Measurements from ENCODE around the gene CBX2.

CBX2 gene

DNA sequence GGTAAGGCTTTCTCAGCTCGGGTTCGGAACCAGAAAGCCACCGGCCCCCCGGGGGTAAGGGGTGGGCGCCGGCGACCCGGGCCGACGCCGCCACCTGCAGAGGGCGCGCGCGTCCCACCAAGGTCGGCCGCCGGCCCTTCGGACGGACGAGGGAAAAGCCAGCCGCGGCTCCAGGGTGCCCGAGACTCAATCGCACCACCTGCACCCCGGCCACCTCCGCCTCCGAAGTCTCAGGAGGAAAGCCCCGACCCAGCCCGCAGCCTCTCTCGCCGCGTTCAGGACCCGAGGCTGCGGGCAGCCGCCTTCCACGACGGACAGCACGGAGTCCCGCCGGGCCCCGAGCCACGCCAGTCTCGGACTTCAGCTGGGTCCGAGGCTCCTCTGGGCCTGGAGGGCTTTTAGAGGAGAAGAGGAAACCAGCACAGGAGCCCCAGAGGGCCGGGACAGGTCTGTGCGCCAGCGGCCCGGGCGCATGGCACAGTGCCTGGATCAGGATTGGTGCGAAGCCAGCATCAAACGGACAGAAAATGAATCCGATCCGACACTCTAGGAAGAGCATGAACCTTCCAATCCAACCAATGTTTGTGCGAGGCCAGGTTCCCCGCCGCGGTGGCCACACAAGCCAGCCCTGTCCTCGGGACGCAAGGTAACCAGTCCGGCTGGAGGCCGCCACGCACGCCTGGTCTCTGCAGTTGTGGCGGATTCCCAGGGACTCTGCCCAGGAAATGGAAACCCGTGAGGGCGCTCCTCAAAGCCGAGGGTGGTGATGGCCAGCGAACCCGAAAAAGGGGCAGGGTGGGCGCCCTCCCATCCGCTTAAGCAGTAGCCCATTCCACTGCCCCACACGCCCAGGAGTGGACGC lies 12.2 kb downstream of the CBX2 start:
- H3K4me3 ChIP-seq (replicated peaks in 1 of 2; ENCODE audit: low read depth in 2 of 2, low read length in 2 of 2) = no peak overlapping the region
- TF ChIP-seq, protein P1, sequence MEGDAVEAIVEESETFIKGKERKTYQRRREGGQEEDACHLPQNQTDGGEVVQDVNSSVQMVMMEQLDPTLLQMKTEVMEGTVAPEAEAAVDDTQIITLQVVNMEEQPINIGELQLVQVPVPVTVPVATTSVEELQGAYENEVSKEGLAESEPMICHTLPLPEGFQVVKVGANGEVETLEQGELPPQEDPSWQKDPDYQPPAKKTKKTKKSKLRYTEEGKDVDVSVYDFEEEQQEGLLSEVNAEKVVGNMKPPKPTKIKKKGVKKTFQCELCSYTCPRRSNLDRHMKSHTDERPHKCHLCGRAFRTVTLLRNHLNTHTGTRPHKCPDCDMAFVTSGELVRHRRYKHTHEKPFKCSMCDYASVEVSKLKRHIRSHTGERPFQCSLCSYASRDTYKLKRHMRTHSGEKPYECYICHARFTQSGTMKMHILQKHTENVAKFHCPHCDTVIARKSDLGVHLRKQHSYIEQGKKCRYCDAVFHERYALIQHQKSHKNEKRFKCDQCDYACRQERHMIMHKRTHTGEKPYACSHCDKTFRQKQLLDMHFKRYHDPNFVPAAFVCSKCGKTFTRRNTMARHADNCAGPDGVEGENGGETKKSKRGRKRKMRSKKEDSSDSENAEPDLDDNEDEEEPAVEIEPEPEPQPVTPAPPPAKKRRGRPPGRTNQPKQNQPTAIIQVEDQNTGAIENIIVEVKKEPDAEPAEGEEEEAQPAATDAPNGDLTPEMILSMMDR (IDR thresholded peaks at IDR 0.05; ENCODE audit: low read depth, low read length) = peak; percentile 24
- peak in 1 of 2 donors; percentile 41 for DNase-seq (ENCODE audit: low read depth in 2 of 2)

DNA sequence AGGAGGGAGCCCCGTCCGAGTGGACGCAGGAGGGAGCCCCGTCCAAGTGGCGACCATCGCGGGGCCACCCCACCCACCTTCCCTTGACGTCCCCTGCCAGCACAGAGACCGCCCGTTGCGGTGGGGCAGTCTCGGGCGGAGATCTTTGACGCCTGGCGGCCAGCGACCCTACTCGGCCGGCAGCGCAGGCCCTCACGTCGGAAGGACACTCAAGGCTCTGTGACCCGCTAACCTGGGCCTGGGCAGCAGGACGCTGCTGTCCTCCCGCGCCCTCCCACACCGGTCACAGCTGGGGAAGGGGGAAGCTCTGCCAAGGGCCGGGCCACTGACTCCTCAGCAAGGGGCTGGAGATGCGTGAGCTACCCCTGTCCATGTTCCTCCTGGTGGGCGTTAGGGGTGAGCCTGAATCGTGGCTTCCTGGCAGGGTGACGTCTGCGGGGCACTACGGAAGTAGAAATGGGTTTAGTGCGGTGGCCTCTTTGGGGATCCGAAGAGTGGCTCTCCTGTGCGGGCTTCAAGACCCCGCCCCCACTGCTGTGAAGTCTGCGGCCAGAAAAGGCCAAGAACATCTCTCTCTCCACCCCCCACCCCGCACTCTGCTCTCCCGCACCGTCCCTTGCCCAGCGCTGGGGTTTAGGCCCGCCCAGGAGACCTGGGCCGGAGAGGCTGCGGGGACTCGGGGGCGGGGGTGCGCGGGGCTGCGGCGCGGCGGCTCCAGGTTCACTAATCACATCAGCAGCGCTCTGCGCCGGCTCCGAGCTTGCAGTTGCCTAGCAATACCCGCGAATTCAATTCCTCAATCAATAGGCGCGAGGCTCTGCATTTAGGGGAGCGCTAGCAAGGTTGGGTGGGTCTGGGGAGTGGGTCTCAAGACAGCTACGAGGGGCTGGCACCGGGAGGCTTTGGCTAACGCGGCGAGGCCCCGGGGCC lies 13.1 kb downstream of the CBX2 start:
- TF ChIP-seq, protein P1 (IDR thresholded peaks at IDR 0.05; ENCODE audit: low read depth, low read length) = no peak
- DNase-seq (ENCODE audit: low read depth in 2 of 2) = no peak
- no peak overlapping the region for H3K4me3 ChIP-seq (replicated peaks in 1 of 2; ENCODE audit: low read depth in 2 of 2, low read length in 2 of 2)

DNA sequence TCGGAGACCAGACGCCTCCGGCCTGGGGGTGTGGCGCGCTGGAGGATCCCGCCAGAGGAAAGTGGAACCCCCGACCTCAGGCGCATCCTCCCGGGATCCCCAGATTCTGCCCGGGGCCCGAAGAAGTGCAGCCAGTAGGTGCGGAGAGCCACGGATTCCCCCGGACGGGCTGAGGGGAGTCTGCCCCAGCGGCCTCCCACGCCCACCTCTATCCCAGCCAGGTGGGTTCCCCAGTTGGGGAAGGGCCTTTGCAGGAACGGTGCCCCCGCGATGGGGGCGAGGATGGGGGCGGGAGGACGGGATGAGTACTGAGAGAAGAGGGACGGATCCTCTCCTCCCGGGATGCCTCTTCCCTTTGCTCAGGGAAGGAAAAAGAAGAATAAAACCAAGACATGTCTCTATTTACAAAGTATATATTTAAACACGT lies 13.8 kb downstream of the CBX2 start:
- TF ChIP-seq, protein P1 (IDR thresholded peaks at IDR 0.05; ENCODE audit: low read depth, low read length) = no peak
- no peak overlapping the region for H3K4me3 ChIP-seq (replicated peaks in 1 of 2; ENCODE audit: low read depth in 2 of 2, low read length in 2 of 2)

DNA sequence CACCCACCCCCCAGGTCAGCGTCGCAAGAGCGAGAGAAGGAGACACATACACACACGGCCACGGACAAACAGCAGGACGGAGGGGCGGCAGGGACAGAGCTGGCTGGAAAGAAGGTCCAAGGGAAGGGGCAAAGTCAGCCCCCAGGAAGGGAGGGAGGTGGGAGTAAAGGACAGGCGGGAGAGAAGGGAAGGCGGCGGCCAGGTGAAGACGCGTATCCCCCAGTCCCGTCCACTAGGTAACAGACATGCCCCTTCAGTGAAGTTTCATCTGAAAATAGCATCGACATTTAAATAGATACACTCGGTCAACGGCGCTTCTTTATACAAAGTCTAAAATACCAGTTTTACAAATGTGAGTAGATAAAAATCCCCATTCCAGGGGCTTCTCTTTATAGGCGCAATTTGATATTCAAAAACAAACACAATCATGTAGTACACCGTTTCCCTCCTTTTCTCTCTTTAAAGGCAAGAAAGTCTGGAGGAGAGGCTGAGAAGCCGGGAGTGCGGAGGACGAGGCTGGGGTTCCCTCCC lies 14.5 kb downstream of the CBX2 start:
- H3K4me3 ChIP-seq (replicated peaks in 1 of 2; ENCODE audit: low read depth in 2 of 2, low read length in 2 of 2) = no peak overlapping the region
- no peak for DNase-seq (ENCODE audit: low read depth in 2 of 2)
- TF ChIP-seq, protein P1 (IDR thresholded peaks at IDR 0.05; ENCODE audit: low read depth, low read length) = no peak

More for the DNA sequence above, 13.8 kb downstream of the CBX2 start:
- DNase-seq (ENCODE audit: low read depth in 2 of 2) = no peak

DNA sequence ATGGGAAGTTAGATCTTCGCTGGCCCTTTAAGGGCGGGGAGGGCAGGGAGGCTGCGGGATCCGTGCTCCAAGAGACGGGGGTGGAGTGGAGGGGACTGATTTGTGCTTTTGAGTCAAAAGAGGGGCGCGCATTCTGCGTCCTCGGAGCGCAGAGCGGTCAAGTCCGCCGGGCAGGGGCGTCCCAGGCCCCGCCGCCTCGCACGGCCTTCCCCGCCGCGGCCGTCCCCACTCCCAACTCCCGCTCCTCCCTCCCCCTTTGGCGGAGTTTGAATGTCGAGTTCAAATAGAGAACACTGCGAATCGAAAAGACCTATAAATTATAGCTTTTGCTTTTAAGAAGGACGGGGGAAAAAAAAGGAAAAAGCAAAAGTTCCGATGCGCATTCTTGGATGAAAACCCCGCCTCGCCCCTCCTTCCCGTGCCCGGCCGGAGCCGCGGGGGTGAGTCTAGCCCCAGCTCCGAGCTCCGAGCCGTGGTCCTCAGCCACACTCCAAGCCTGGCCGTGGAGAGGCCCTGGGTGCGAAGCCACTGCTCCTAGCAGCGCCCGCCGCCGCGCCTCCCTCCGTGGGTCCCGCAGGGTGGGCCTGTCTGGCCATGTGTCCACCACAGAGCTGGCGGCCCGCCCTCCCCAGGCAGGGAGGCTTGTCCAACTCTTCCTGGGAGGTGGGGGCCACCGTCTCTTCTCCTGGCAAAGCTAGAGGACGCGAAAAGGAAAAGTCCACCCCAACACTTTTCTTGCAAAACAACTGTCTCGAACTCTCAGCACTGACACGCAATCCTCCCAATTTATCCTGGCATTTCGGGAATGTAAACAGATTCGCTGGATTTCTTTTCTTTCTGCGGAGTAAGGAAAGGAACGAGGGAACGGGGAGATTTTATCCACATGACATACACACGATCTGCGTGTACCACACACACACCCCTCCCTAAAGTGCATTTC lies 15.3 kb downstream of the CBX2 start:
- DNase-seq (ENCODE audit: low read depth in 2 of 2) = peak in 1 of 2 donors; percentile 60
- H3K4me3 ChIP-seq (replicated peaks in 1 of 2; ENCODE audit: low read depth in 2 of 2, low read length in 2 of 2) = peak overlapping the region; percentile 35 to 41
- TF ChIP-seq, protein P1 (IDR thresholded peaks at IDR 0.05; ENCODE audit: low read depth, low read length) = no peak

DNA sequence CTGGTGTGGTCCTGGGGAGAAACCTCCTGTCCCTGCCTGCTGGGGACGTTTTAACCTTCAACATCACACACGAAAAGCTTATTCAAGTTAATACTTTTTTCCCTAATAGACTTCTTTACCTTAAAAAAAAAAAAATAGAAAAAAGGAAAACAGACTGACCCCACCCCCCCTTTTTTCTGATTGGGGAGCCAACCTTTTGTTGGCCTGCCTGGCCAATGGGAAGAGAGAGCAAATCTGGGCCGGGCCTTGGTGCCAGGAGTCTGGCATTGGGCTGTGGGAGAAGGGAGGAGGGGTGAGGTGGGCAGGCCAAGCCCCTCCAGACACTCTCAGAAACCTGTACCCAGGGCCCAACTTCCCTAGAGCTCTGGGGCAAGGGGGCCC lies 16.0 kb downstream of the CBX2 start:
- H3K4me3 ChIP-seq (replicated peaks in 1 of 2; ENCODE audit: low read depth in 2 of 2, low read length in 2 of 2) = no peak overlapping the region
- TF ChIP-seq, protein P1 (IDR thresholded peaks at IDR 0.05; ENCODE audit: low read depth, low read length) = no peak
- DNase-seq (ENCODE audit: low read depth in 2 of 2) = peak in 1 of 2 donors; percentile 32

All from cardiac fibroblast (primary cell).